Peyer's patch (tissue), 4 donors: ENCODE data around the gene TECTB.

Experiments
- CTCF ChIP-seq, 6 experiments: fragments of 450-650 bp in 4 of 6; fragments of 200-600 bp in 2 of 6; sonication (generic) in 1 of 6; IDR thresholded peaks; one replicate each; pipeline ENCODE4 v1.5.1; 2017 to 2019; ENCODE audit warnings: antibody characterized with exemption in 6 of 6, mild to moderate bottlenecking in 3 of 6, moderate library complexity in 1 of 6
- POLR2A ChIP-seq, 2 donors: fragments of 450-650 bp; IDR thresholded peaks; one replicate each; pipeline ENCODE4 v1.5.1; 2017; ENCODE audit warnings: antibody characterized with exemption in 2 of 2, mild to moderate bottlenecking in 2 of 2, moderate library complexity in 2 of 2

- TF ChIP-seq CTCF (IDR thresholded peaks at IDR 0.05) (no peak), POLR2A (IDR thresholded peaks at IDR 0.05) (no peak)
Observed at GRCh38 chr10:112295853-112296830, 12.9 kb downstream of the TECTB start.
